Germinal center (tissue), 1 donor: Measurements from ENCODE around the gene RAB40C.

Experiments used
- DNase-seq: peaks from one replicate; pipeline ENCODE4 v3.0.0; 2012; ENCODE audit warnings: mixed read lengths, low spot score

Gene RAB40C

GRCh38 chr16:575354-576196 lies 14.3 kb upstream of the RAB40C start:
- DNase-seq = no peak

GRCh38 chr16:576197-576822 lies 13.6 kb upstream of the RAB40C start:
- no peak for DNase-seq

GRCh38 chr16:576823-577201 lies 13.1 kb upstream of the RAB40C start:
- no peak for DNase-seq

- no peak for DNase-seq
Observed at GRCh38 chr16:577796-578195, 12.1 kb upstream of the RAB40C start.

- no peak for DNase-seq
Observed at GRCh38 chr16:578232-578869, 11.5 kb upstream of the RAB40C start.

- peak; percentile 65 for DNase-seq
Observed at GRCh38 chr16:578870-579405, 10.9 kb upstream of the RAB40C start.

GRCh38 chr16:580141-580945 lies 9.5 kb upstream of the RAB40C start:
- no peak for DNase-seq

- no peak for DNase-seq
Observed at GRCh38 chr16:580946-581498, 8.8 kb upstream of the RAB40C start.

GRCh38 chr16:582218-582613 lies 7.7 kb upstream of the RAB40C start:
- no peak for DNase-seq

GRCh38 chr16:582614-583331 lies 7.1 kb upstream of the RAB40C start:
- no peak for DNase-seq

GRCh38 chr16:583470-583814 lies 6.4 kb upstream of the RAB40C start:
- DNase-seq = no peak

- no peak for DNase-seq
Observed at GRCh38 chr16:583815-584591, 5.9 kb upstream of the RAB40C start.

- no peak for DNase-seq
Observed at GRCh38 chr16:585351-585750, 4.5 kb upstream of the RAB40C start.

GRCh38 chr16:586047-586644 lies 3.7 kb upstream of the RAB40C start:
- DNase-seq = no peak

GRCh38 chr16:586645-587590 lies 2.9 kb upstream of the RAB40C start:
- no peak for DNase-seq

GRCh38 chr16:588639-588888 lies 1.3 kb upstream of the RAB40C start:
- no peak for DNase-seq

GRCh38 chr16:588889-589657 lies 793 bp upstream of the RAB40C start:
- peak; percentile 94 for DNase-seq

- DNase-seq = no peak
Observed at GRCh38 chr16:590188-590814, 435 bp downstream of the RAB40C start.
